A549 (cell line): ENCODE data around the gene DYNC1LI2. TPM values are rescaled to one million over a fixed set of nuclear protein-coding genes. Genes with fewer than 3 reads are reported as not detected.

Experiments
- ATAC-seq, 2 experiments: fragments of 200-7000 bp in 1 of 2; fragments of >200 bp in 1 of 2; cut with Nextera tagmentation in 1 of 2; cut with Tn5 transposase in 1 of 2; 3 replicates each; pipeline versions ENCODE4 v1.8.0 to v1.9.1; 2018 to 2020; ENCODE audit warnings: mild to moderate bottlenecking in 1 of 2, moderate library complexity in 1 of 2
- CTCF ChIA-PET: fragments of 300-600 bp; sonication (Branson Sonifier 250); formaldehyde crosslinking; extraction: SDS; loops from one replicate; lab custom pipeline; 2021; ENCODE audit warnings: antibody characterized with exemption, inconsistent platforms; lab: Yijun Ruan, JAX
- POLR2A ChIA-PET: fragments of 350-600 bp; formaldehyde crosslinking; extraction: SDS; loops from one replicate; lab custom pipeline; 2021; ENCODE audit warnings: antibody characterized with exemption, inconsistent platforms; lab: Yijun Ruan, JAX
- DNase-seq, 2 experiments: peaks; one replicate each; pipeline versions ENCODE4 v3.0.0 to v3.0.0-alpha.2; 2011 to 2016; ENCODE audit warnings: low read depth in 1 of 2, low spot score in 1 of 2
- FAIRE-seq: peaks from 2 replicates; lab custom pipeline; 2011; peaks lifted over from hg19 to GRCh38; lab: Jason Lieb, UNC
- H3K27ac ChIP-seq, 2 experiments: fragments of >200 bp; sonication (Bioruptor Twin); formaldehyde crosslinking; 3 replicates each; pipeline ENCODE4 v1.5.1; 2016 to 2017
- H3K4me1 ChIP-seq: fragments of >200 bp; sonication (Bioruptor Twin); formaldehyde crosslinking; 3 replicates; pipeline ENCODE4 v1.6.1; 2016
- H3K4me2 ChIP-seq: fragments of >200 bp; sonication (Bioruptor Twin); formaldehyde crosslinking; 3 replicates; pipeline ENCODE4 v1.6.1; 2016
- H3K4me3 ChIP-seq: fragments of >200 bp; sonication (Bioruptor Twin); formaldehyde crosslinking; 3 replicates; pipeline ENCODE4 v1.5.1; 2016
- H3K9me3 ChIP-seq: fragments of >200 bp; sonication (Bioruptor Twin); formaldehyde crosslinking; 3 replicates; pipeline ENCODE4 v1.6.1; 2016
- CBX2 ChIP-seq: fragments of 200-600 bp; sonication (generic); IDR thresholded peaks from 2 replicates; pipeline ENCODE4 v1.6.1; 2016; ENCODE audit warnings: low read depth, mild to moderate bottlenecking, borderline replicate concordance
- CHD4 ChIP-seq: fragments of 200-600 bp; sonication (generic); IDR thresholded peaks from 2 replicates; pipeline ENCODE4 v1.6.1; 2016; ENCODE audit warnings: antibody characterized with exemption, mild to moderate bottlenecking, borderline replicate concordance
- CTCF ChIP-seq: fragments of >200 bp; sonication (Bioruptor Twin); formaldehyde crosslinking; IDR thresholded peaks from 3 replicates; pipeline ENCODE4 v1.5.1; 2016
- E2F6 ChIP-seq: IDR thresholded peaks from 2 replicates; pipeline ENCODE4 v1.6.1; 2012; ENCODE audit warnings: low read depth, borderline replicate concordance
- EHF ChIP-seq: fragments of 250-450 bp; sonication (Bioruptor Pico); IDR thresholded peaks from 2 replicates; pipeline ENCODE4 v1.5.0; 2020; ENCODE audit warnings: mild to moderate bottlenecking
- EHMT2 ChIP-seq: fragments of 200-600 bp; sonication (generic); IDR thresholded peaks from 2 replicates; pipeline ENCODE4 v1.6.1; 2016; ENCODE audit warnings: antibody characterized with exemption, low read depth, mild to moderate bottlenecking, moderate library complexity
- ELK1 ChIP-seq: fragments of 150-350 bp; IDR thresholded peaks from 2 replicates; pipeline ENCODE4 v1.6.1; 2014; ENCODE audit warnings: low read depth, mild to moderate bottlenecking, low read length
- EP300 ChIP-seq, 2 experiments: fragments of >200 bp; sonication (Bioruptor Twin); formaldehyde crosslinking; IDR thresholded peaks; 2 replicates in 1 of 2; 3 replicates in 1 of 2; pipeline ENCODE4 v1.6.1; 2016 to 2017
- ESRRA ChIP-seq: fragments of 150-350 bp; IDR thresholded peaks from 2 replicates; pipeline ENCODE4 v1.6.1; 2014; ENCODE audit warnings: mild to moderate bottlenecking, low read length, borderline replicate concordance
- FOSL2 ChIP-seq, 2 experiments: fragments of 450-650 bp in 1 of 2; fragments of >200 bp in 1 of 2; sonication (Bioruptor Twin) in 1 of 2; formaldehyde crosslinking; IDR thresholded peaks; 2 replicates each; pipeline versions ENCODE4 v1.5.0 to v1.6.1; 2016 to 2020; ENCODE audit warnings: mild to moderate bottlenecking in 1 of 2, moderate library complexity in 1 of 2
- FOXS1 ChIP-seq: fragments of 250-450 bp; sonication (Bioruptor Pico); IDR thresholded peaks from 2 replicates; pipeline ENCODE4 v1.5.0; 2020; ENCODE audit warnings: mild to moderate bottlenecking, moderate library complexity
- HES2 ChIP-seq: fragments of >200 bp; sonication (Bioruptor Twin); formaldehyde crosslinking; IDR thresholded peaks from 2 replicates; pipeline ENCODE4 v1.6.1; 2016
- HEYL ChIP-seq: fragments of 250-450 bp; sonication (Bioruptor Pico); IDR thresholded peaks from 2 replicates; pipeline ENCODE4 v1.8.0; 2021; ENCODE audit warnings: mild to moderate bottlenecking, moderate library complexity
- HMGXB4 ChIP-seq: fragments of 250-450 bp; sonication (Bioruptor Pico); IDR thresholded peaks from 2 replicates; pipeline ENCODE4 v1.5.0; 2021; ENCODE audit warnings: mild to moderate bottlenecking, moderate library complexity, borderline replicate concordance
- HOXB13 ChIP-seq: fragments of 250-450 bp; sonication (Bioruptor Pico); IDR thresholded peaks from 2 replicates; pipeline ENCODE4 v1.5.0; 2020; ENCODE audit warnings: low read depth, mild to moderate bottlenecking, moderate library complexity
- JUNB ChIP-seq: fragments of >200 bp; sonication (Bioruptor Twin); formaldehyde crosslinking; IDR thresholded peaks from 2 replicates; pipeline ENCODE4 v1.6.1; 2016
- KDM5A ChIP-seq: fragments of 200-600 bp; sonication (generic); IDR thresholded peaks from 2 replicates; pipeline ENCODE4 v1.6.1; 2016; ENCODE audit warnings: antibody characterized with exemption, mild to moderate bottlenecking
- MYC ChIP-seq: IDR thresholded peaks from 2 replicates; pipeline ENCODE4 v1.6.1; 2012; ENCODE audit warnings: mild to moderate bottlenecking, inconsistent platforms, low read length, improper control_type of control experiment, borderline replicate concordance
- NFE2L2 ChIP-seq: fragments of 150-350 bp; conservative IDR thresholded peaks from 2 replicates; pipeline ENCODE4 v1.6.1; 2014; ENCODE audit warnings: low read length
- NPAS2 ChIP-seq: fragments of 250-450 bp; sonication (Bioruptor Pico); IDR thresholded peaks from 2 replicates; pipeline ENCODE4 v1.8.0; 2022; ENCODE audit warnings: mild to moderate bottlenecking, moderate library complexity, borderline replicate concordance
- NR3C1 ChIP-seq: fragments of >200 bp; sonication (Bioruptor Twin); formaldehyde crosslinking; IDR thresholded peaks from 3 replicates; pipeline ENCODE4 v1.6.1; 2017
- POLR2A ChIP-seq: IDR thresholded peaks from 2 replicates; pipeline ENCODE4 v1.6.1; 2012; ENCODE audit warnings: mild to moderate bottlenecking, low read length
- RARB ChIP-seq: fragments of 250-450 bp; sonication (Bioruptor Pico); IDR thresholded peaks from 2 replicates; pipeline ENCODE4 v1.8.0; 2021; ENCODE audit warnings: mild to moderate bottlenecking, moderate library complexity
- RCOR1 ChIP-seq: fragments of 150-350 bp; IDR thresholded peaks from 2 replicates; pipeline ENCODE4 v1.6.1; 2014; ENCODE audit warnings: antibody characterized with exemption, low read length, low read depth
- REST ChIP-seq: fragments of 200-600 bp; sonication (generic); IDR thresholded peaks from 2 replicates; pipeline ENCODE4 v1.6.1; 2016; ENCODE audit warnings: antibody characterized with exemption, mild to moderate bottlenecking, moderate library complexity
- RFX5 ChIP-seq: fragments of 450-650 bp; IDR thresholded peaks from 2 replicates; pipeline ENCODE4 v1.7.1; 2014; ENCODE audit warnings: antibody characterized with exemption, mild to moderate bottlenecking, moderate library complexity
- RNF2 ChIP-seq: fragments of 200-600 bp; sonication (generic); IDR thresholded peaks from 2 replicates; pipeline ENCODE4 v1.6.1; 2016; ENCODE audit warnings: low read depth, mild to moderate bottlenecking, antibody characterized with exemption, moderate library complexity, borderline replicate concordance
- ZNF302 ChIP-seq: fragments of 250-450 bp; sonication (Bioruptor Pico); IDR thresholded peaks from 2 replicates; pipeline ENCODE4 v1.9.0; 2021; ENCODE audit warnings: inconsistent platforms, mild to moderate bottlenecking, moderate library complexity
- WGBS: methylation state at CpG from one replicate; pipeline ENCODE4 v1.1.6; 2017; ENCODE audit errors: missing lambda C conversion rate; 5-methylcytosine and 5-hydroxymethylcytosine counted together
- polyA plus RNA-seq, 4 experiments: library from polyadenylated mRNA; depleted of rRNA in 3 of 4; stranded (reverse); fragments of >200 nt; fragmentation: RNase III in 1 of 4; extraction: RNeasy Plus Mini Kit Qiagen cat#74134 plus additional on column Dnase treatment in 1 of 4; gene quantifications; 2 replicates in 3 of 4; 3 replicates in 1 of 4; pipeline ENCODE4 v1.2.3, GENCODE V29; 2011 to 2017

The DYNC1LI2 gene
- polyA plus RNA-seq, 2 of the 4 experiments (the other 2 are of a cell fraction) = 96.5 to 112 TPM

- no peak overlapping the region for H3K27ac ChIP-seq
- peaks cover 28% of the 10 kb centered on the region for H3K4me1 ChIP-seq
- H3K9me3 ChIP-seq = no peaks in the 10 kb centered on the region
- DNase-seq (no peak), FAIRE-seq (no peak), ATAC-seq (no peak)
- TF ChIP-seq RCOR1 = no peak
- no peak for TF ChIP-seq REST
- no peak for TF ChIP-seq CHD4
- TF ChIP-seq HOXB13 = no peak
- no peak for TF ChIP-seq EHMT2
- TF ChIP-seq NFE2L2 = no peak
- TF ChIP-seq E2F6 = no peak
- no peak for TF ChIP-seq JUNB
- no peak for TF ChIP-seq NR3C1
- TF ChIP-seq HES2 = no peak
- TF ChIP-seq KDM5A = no peak
- no peak for TF ChIP-seq ESRRA
- ChIA-PET CTCF (interaction anchor here (0.6 to 13.8 kb wide), 4 partner anchors 18 to 338 kb away, joined by 3 to 166 read pairs (median 6); no protein-coding TSS in a partner anchor), POLR2A (no interaction called here)
- WGBS = 79% methylated on average over 1 of the region's 1 CpG
- no peak overlapping the region for H3K4me3 ChIP-seq
- H3K4me2 ChIP-seq = no peak overlapping the region
Measured at GRCh38 chr16:66746682-66747081, 4.7 kb downstream of the DYNC1LI2 start.

- no peak for ATAC-seq
- 83% methylated on average over 3 of the region's 3 CpGs for WGBS
- Histone ChIP-seq H3K27ac (no peak overlapping the region), H3K9me3 (no peaks in the 10 kb centered on the region), H3K4me2 (no peak overlapping the region), H3K4me1 (peaks cover 33% of the 10 kb centered on the region), H3K4me3 (no peak overlapping the region)
- no peak for DNase-seq
- TF ChIP-seq RARB (no peak), RNF2 (no peak), POLR2A (no peak), FOXS1 (CRISPR knock-in tag) (no peak), MYC (no peak), FOSL2 (IDR thresholded peaks at IDR 0.05) (no peak), FOSL2 (CRISPR knock-in tag; IDR thresholded peaks at IDR 0.05) (no peak), RFX5 (no peak), RCOR1 (no peak), EHF (CRISPR knock-in tag) (no peak), ZNF302 (CRISPR knock-in tag) (no peak), CBX2 (no peak), EP300 (IDR thresholded peaks at IDR 0.05) (no peak), ELK1 (no peak), HEYL (CRISPR knock-in tag) (no peak), HMGXB4 (CRISPR knock-in tag) (no peak), CTCF (no peak), NPAS2 (CRISPR knock-in tag) (no peak), HES2 (no peak), EHMT2 (no peak)
- ChIA-PET POLR2A (no interaction called here), CTCF (interaction anchor here (1.1 to 13.8 kb wide), 3 partner anchors 11 to 122 kb away, joined by 3 to 166 read pairs (median 9); no protein-coding TSS in a partner anchor)
- no peak for FAIRE-seq
Measured at GRCh38 chr16:66746048-66746447, 5.4 kb downstream of the DYNC1LI2 start.
